HepG2 (cell line): ENCODE results near the gene TXNIP. TPM values are rescaled to one million over a fixed set of nuclear protein-coding genes. Genes with fewer than 3 reads are reported as not detected.
A peak's percentile ranks its signal among the peaks of the same experiment; 100 is the strongest.

Experiments used
- ATAC-seq: fragments of 200-7000 bp; cut with Tn5 transposase; 3 replicates; pipeline ENCODE4 v1.9.1; 2020; ENCODE audit warnings: mild to moderate bottlenecking, moderate library complexity
- BruUV-seq: library from RNA; stranded (reverse); fragments of 400-500 nt; replicated peaks from 2 replicates; lab custom pipeline; 2021; lab: Mats Ljungman, UMichigan
- CTCF ChIA-PET: fragments of 300-600 bp; formaldehyde crosslinking; extraction: SDS; loops from one replicate; lab custom pipeline; 2021; ENCODE audit warnings: low total read pairs, inconsistent platforms, low intra/inter-chr PET ratio; lab: Yijun Ruan, JAX
- POLR2A ChIA-PET: fragments of 350-600 bp; sonication (Branson Sonifier 250); formaldehyde crosslinking; loops from one replicate; lab custom pipeline; 2020; ENCODE audit warnings: antibody characterized with exemption, inconsistent platforms; lab: Yijun Ruan, JAX
- DNase-seq: peaks from one replicate; pipeline ENCODE4 v3.0.0-alpha.2; 2015; ENCODE audit warnings: low spot score
- FAIRE-seq: peaks from 3 replicates; lab custom pipeline; 2011; peaks lifted over from hg19 to GRCh38; lab: Jason Lieb, UNC
- H2AFZ ChIP-seq: one replicate; pipeline ENCODE4 v1.6.1; 2011; ENCODE audit warnings: low read length, inconsistent platforms
- H3K27ac ChIP-seq: fragments of 300-600 bp; 3 replicates; pipeline ENCODE4 v1.8.0; 2011; ENCODE audit warnings: mixed run types, mild to moderate bottlenecking, mixed read lengths, low read length, inconsistent platforms; ENCODE audit not compliant: insufficient read depth; ENCODE audit errors: extremely low read length
- H3K27me3 ChIP-seq, 2 experiments: fragments of 200-600 bp in 1 of 2; 2 replicates in 1 of 2; 3 replicates in 1 of 2; pipeline versions ENCODE4 v1.6.0 to v1.8.0; 2011; ENCODE audit warnings: low read length in 2 of 2, mild to moderate bottlenecking in 2 of 2, moderate library complexity in 2 of 2, inconsistent platforms in 1 of 2; ENCODE audit not compliant: insufficient read depth in 2 of 2, control insufficient read depth in 1 of 2
- H3K36me3 ChIP-seq, 2 experiments: fragments of 200-600 bp in 1 of 2; replicated peaks in 1 of 2; 2 replicates in 1 of 2; 3 replicates in 1 of 2; pipeline versions ENCODE4 v1.5.1 to v1.8.0; 2011; ENCODE audit warnings: low read length in 2 of 2, inconsistent platforms in 1 of 2; ENCODE audit not compliant: insufficient read depth in 2 of 2, control insufficient read depth in 1 of 2
- H3K4me1 ChIP-seq: 2 replicates; pipeline ENCODE4 v1.5.1; 2012; ENCODE audit warnings: low read length, inconsistent platforms; ENCODE audit not compliant: insufficient read depth
- H3K4me2 ChIP-seq: 2 replicates; pipeline ENCODE4 v1.6.0; 2011; ENCODE audit warnings: low read depth, low read length, inconsistent platforms
- H3K4me3 ChIP-seq, 3 experiments: fragments of 200-600 bp in 1 of 3; sonication (generic), shearing (Covaris generic) in 1 of 3; replicated peaks in 1 of 3; 2 replicates each; pipeline ENCODE4 v1.5.1; 2011 to 2016; ENCODE audit warnings: low read length in 3 of 3, inconsistent platforms in 2 of 3, low read depth in 2 of 3, mild to moderate bottlenecking in 2 of 3, control low read depth in 1 of 3, mixed read lengths in 1 of 3; ENCODE audit not compliant: insufficient read depth in 1 of 3
- H3K79me2 ChIP-seq: one replicate; pipeline ENCODE4 v1.6.1; 2011; ENCODE audit warnings: low read length, inconsistent platforms; ENCODE audit not compliant: insufficient read depth
- H3K9ac ChIP-seq: 2 replicates; pipeline ENCODE4 v1.6.0; 2011; ENCODE audit warnings: mild to moderate bottlenecking, low read depth, low read length, inconsistent platforms; ENCODE audit not compliant: insufficient read depth
- H3K9me3 ChIP-seq: 2 replicates; pipeline ENCODE4 v1.5.1; 2012; ENCODE audit warnings: mild to moderate bottlenecking, low read length
- H4K20me1 ChIP-seq: 2 replicates; pipeline ENCODE4 v1.6.0; 2011; ENCODE audit warnings: inconsistent platforms, mild to moderate bottlenecking, low read length, moderate library complexity; ENCODE audit not compliant: insufficient read depth
- CBX1 ChIP-seq: IDR thresholded peaks from one replicate; pipeline ENCODE4 v1.6.1; 2016; ENCODE audit warnings: antibody characterized with exemption, low read depth
- PAF1 ChIP-seq: IDR thresholded peaks from 2 replicates; pipeline ENCODE4 v1.6.1; 2016; ENCODE audit warnings: missing genetic modification reagents, missing compliant biosample characterization
- PHF5A ChIP-seq: IDR thresholded peaks from one replicate; pipeline ENCODE4 v1.6.1; 2018; ENCODE audit warnings: low read depth, missing genetic modification reagents; ENCODE audit not compliant: unreplicated experiment
- POLR2A ChIP-seq, 2 experiments: IDR thresholded peaks; 2 replicates each; pipeline ENCODE4 v1.6.1; 2011; ENCODE audit warnings: low read depth in 2 of 2, low read length in 2 of 2, mild to moderate bottlenecking in 1 of 2, moderate library complexity in 1 of 2; ENCODE audit not compliant: insufficient read depth in 1 of 2
- POLR2AphosphoS5 ChIP-seq: IDR thresholded peaks from 2 replicates; pipeline ENCODE4 v1.6.1; 2012; ENCODE audit warnings: low read depth, low read length
- RFXAP ChIP-seq: sonication (generic); formaldehyde crosslinking; IDR thresholded peaks from 2 replicates; pipeline ENCODE4 v1.4.0; 2020; ENCODE audit warnings: missing genetic modification reagents, borderline replicate concordance
- SAP130 ChIP-seq: IDR thresholded peaks from 2 replicates; pipeline ENCODE4 v1.6.1; 2016; ENCODE audit warnings: low read depth
- SNAPC2 ChIP-seq: sonication (generic); formaldehyde crosslinking; IDR thresholded peaks from 2 replicates; pipeline ENCODE4 v1.8.1; 2022; ENCODE audit warnings: mild to moderate bottlenecking, missing genetic modification reagents
- ZC3H4 ChIP-seq: sonication (generic); formaldehyde crosslinking; IDR thresholded peaks from 2 replicates; pipeline ENCODE4 v1.4.0; 2020; ENCODE audit warnings: missing genetic modification reagents, borderline replicate concordance
- ZKSCAN8 ChIP-seq: IDR thresholded peaks from 2 replicates; pipeline ENCODE4 v1.6.1; 2016; ENCODE audit warnings: borderline replicate concordance, missing genetic modification reagents, missing compliant biosample characterization
- ZNF20 ChIP-seq: sonication (generic); formaldehyde crosslinking; IDR thresholded peaks from 2 replicates; pipeline ENCODE4 v1.4.0; 2020; ENCODE audit warnings: mild to moderate bottlenecking, moderate library complexity, missing genetic modification reagents
- ZNF33B ChIP-seq: sonication (generic); formaldehyde crosslinking; IDR thresholded peaks from 2 replicates; pipeline ENCODE4 v1.5.1; 2020; ENCODE audit warnings: mild to moderate bottlenecking, missing genetic modification reagents
- WGBS: methylation state at CpG from one replicate; pipeline ENCODE4 v1.1.6; 2017; ENCODE audit warnings: low lambda C conversion rate; 5-methylcytosine and 5-hydroxymethylcytosine counted together
- in situ Hi-C: cut with HindIII; loops from 2 replicates; pipeline ENCODE4 v1.10.0; 2017; ENCODE audit warnings: low pct_unique_long_range_greater_than_20kb; ENCODE audit not compliant: extremely low pct_ligation_motif_present
- intact Hi-C: fragments of 100-400 bp; cut with micrococcal nuclease; formaldehyde crosslinking; loops from one replicate; pipeline ENCODE4 v1.10.0; 2022; ENCODE audit not compliant: unreplicated experiment
- polyA plus RNA-seq, 8 experiments: library from polyadenylated mRNA; depleted of rRNA in 3 of 8; stranded (reverse) in 7 of 8; unstranded in 1 of 8; fragments of >200 nt; fragmentation: Illumina TruSeq in 4 of 8; extraction: Trizol in 4 of 8; gene quantifications; 2 replicates each; pipeline versions ENCODE4 v1.2.1 to v1.2.3, GENCODE V29; 2011 to 2016; ENCODE audit warnings: low read depth in 4 of 8, missing spikeins in 1 of 8, mixed read lengths in 1 of 8; ENCODE audit not compliant: insufficient read depth in 1 of 8
- total RNA-seq, 5 experiments: library from RNA; depleted of rRNA; stranded (reverse); fragments of >200 nt; fragmentation: Illumina TruSeq; extraction: Trizol; gene quantifications; 2 replicates each; pipeline ENCODE4 v1.2.3, GENCODE V29; 2016; ENCODE audit warnings: low read depth in 1 of 5
- TF ChIP-seq, protein P1 (sequence below): sonication (generic); formaldehyde crosslinking; IDR thresholded peaks from 2 replicates; pipeline ENCODE4 v1.5.1; 2020; ENCODE audit warnings: mild to moderate bottlenecking, missing genetic modification reagents, moderate library complexity
- TF ChIP-seq, protein P2 (sequence below): sonication (generic); formaldehyde crosslinking; conservative IDR thresholded peaks from 2 replicates; pipeline ENCODE4 v1.4.0; 2020; ENCODE audit warnings: missing genetic modification reagents

TXNIP gene
- total and polyA plus RNA-seq, 2 of the 13 experiments (the other 11 are each of a cell fraction or from before 2014, with no cell fraction given): 24.4 to 237 TPM

- DNase-seq: no peak
- in situ Hi-C loops: no loop called here
- Histone ChIP-seq H3K9ac (peak overlapping the region; percentile 93; the same call in 1 of the 2 replicates), H3K4me2 (peak overlapping the region; percentile 97), H3K4me1 (peaks cover 63% of the 10 kb centered on the region), H3K4me3 (peak overlapping the region in 1 of 3 experiments; percentile 7; a peak in 2 of 6 replicates)
- CTCF ChIA-PET: no interaction called here
- ATAC-seq: no peak
- intact Hi-C loops: no loop called here
- 96% methylated on average over 1 of the region's 1 CpG for WGBS
- TF ChIP-seq ZC3H4 (CRISPR knock-in tag): peak; percentile 48; the same call in 1 of the 2 replicates
- TF ChIP-seq, protein P1, sequence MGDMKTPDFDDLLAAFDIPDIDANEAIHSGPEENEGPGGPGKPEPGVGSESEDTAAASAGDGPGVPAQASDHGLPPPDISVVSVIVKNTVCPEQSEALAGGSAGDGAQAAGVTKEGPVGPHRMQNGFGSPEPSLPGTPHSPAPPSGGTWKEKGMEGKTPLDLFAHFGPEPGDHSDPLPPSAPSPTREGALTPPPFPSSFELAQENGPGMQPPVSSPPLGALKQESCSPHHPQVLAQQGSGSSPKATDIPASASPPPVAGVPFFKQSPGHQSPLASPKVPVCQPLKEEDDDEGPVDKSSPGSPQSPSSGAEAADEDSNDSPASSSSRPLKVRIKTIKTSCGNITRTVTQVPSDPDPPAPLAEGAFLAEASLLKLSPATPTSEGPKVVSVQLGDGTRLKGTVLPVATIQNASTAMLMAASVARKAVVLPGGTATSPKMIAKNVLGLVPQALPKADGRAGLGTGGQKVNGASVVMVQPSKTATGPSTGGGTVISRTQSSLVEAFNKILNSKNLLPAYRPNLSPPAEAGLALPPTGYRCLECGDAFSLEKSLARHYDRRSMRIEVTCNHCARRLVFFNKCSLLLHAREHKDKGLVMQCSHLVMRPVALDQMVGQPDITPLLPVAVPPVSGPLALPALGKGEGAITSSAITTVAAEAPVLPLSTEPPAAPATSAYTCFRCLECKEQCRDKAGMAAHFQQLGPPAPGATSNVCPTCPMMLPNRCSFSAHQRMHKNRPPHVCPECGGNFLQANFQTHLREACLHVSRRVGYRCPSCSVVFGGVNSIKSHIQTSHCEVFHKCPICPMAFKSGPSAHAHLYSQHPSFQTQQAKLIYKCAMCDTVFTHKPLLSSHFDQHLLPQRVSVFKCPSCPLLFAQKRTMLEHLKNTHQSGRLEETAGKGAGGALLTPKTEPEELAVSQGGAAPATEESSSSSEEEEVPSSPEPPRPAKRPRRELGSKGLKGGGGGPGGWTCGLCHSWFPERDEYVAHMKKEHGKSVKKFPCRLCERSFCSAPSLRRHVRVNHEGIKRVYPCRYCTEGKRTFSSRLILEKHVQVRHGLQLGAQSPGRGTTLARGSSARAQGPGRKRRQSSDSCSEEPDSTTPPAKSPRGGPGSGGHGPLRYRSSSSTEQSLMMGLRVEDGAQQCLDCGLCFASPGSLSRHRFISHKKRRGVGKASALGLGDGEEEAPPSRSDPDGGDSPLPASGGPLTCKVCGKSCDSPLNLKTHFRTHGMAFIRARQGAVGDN (CRISPR knock-in tag): no peak
- TF ChIP-seq RFXAP (CRISPR knock-in tag): no peak
- peak; percentile 35; the same call in 1 of the 2 replicates for TF ChIP-seq SAP130 (CRISPR knock-in tag)
- no peak for TF ChIP-seq CBX1
- TF ChIP-seq ZNF20 (CRISPR knock-in tag): no peak
- TF ChIP-seq POLR2AphosphoS5: peak; percentile 72
- 0 out of 2 replicates have a peak, but pooled peaks have one; percentile 54 for TF ChIP-seq PAF1
- TF ChIP-seq ZNF33B: no peak
- peak in 1 of 2 experiments; percentile 58; a peak in 1 of 4 replicates for TF ChIP-seq POLR2A (IDR thresholded peaks at IDR 0.05; ENCODE audit: insufficient read depth in 1 of 2, low read depth in 2 of 2, low read length in 2 of 2)
- 0 out of 2 replicates have a peak, but pooled peaks have one; percentile 9 for TF ChIP-seq ZKSCAN8 (CRISPR knock-in tag)
- TF ChIP-seq, protein P2, sequence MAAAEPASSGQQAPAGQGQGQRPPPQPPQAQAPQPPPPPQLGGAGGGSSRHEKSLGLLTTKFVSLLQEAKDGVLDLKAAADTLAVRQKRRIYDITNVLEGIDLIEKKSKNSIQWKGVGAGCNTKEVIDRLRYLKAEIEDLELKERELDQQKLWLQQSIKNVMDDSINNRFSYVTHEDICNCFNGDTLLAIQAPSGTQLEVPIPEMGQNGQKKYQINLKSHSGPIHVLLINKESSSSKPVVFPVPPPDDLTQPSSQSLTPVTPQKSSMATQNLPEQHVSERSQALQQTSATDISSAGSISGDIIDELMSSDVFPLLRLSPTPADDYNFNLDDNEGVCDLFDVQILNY (CRISPR knock-in tag): no peak
- TF ChIP-seq SNAPC2: no peak
- TF ChIP-seq PHF5A: peak; percentile 55
- TF ChIP-seq, all 625 proteins: peak for 7
- Histone ChIP-seq H3K27ac (no peak overlapping the region), H3K27me3 (no peaks in the 10 kb centered on the region; a peak in 1 of 5 replicates), H3K36me3 (peaks cover 2 to 22% of the 10 kb centered on the region in 2 experiments; a peak in 3 of 5 replicates), H3K79me2 (peaks cover 33% of the 10 kb centered on the region), H3K9me3 (no peaks in the 10 kb centered on the region), H2AFZ (no peak overlapping the region), H4K20me1 (peaks cover 50% of the 10 kb centered on the region)
- BruUV-seq: no TSS peak
- POLR2A ChIA-PET: interaction anchor here (1.2 to 2.6 kb wide), 4 partner anchors 11 to 29 kb away, joined by 4 to 11 read pairs (median 5); partner anchors contain the start of genes ANKRD34A and POLR3GL
- FAIRE-seq: no peak
Observed at GRCh38 chr1:145992502-145992936, 3.9 kb downstream of the TXNIP start.
